ENCODE data around the gene EML1. TPM values are rescaled to one million over a fixed set of nuclear protein-coding genes. Genes with fewer than 3 reads are reported as not detected.

EML1 gene
- total and polyA plus RNA-seq, 10 donors, result 1.8 to 15.5 (median 6.0) TPM

DNA sequence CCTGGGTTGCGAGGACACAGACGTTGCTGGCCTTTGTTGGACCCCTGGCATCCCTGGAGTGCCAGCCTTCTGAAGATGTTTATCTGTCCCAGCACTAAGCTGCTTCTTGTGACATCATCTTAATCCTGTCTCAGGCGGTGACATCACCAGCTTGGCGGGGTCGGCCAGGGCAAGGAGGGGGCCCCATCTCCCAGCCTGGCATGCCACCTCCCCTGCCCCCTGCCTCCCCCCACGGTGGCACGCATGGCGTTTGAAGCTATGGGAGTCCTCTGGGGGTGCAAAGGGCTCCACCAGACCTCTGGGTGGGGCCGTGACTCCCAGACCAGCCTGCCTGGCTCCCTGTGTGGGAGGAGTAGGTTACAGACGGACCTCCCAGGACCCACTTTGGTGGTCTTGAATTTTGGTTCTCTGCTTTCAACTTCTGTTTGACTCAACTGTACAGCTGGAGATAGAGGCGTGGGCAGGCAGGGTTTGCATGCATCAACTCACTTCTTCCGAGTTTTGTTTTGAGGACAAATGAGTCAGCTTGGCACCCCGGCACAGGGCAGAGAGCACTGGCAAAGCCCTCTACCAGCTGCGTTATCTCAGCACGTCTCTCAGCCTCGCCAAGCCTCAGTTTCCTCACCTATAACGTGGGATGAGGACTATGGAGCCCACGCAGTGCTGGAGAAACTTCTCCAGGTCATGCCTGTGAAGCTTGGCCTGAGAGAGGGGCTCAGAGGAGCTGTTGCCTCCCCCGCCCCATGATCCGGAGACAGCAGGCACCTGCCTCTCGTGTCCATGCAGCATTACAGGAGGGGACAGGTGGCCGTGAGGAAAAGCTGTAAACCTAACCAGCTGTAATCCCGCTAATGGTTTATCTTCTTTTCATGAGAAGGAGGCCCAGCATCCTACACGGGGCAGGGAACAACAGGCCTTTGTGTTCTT is 38.8 kb upstream of the EML1 start:
- no peak overlapping the region for H3K4me3 ChIP-seq
- H3K27ac ChIP-seq, result no peak overlapping the region
- H3K36me3 ChIP-seq, result no peaks in the 10 kb centered on the region
- no peak for DNase-seq
- H3K9me3 ChIP-seq, result no peaks in the 10 kb centered on the region
- 79 to 88% (median 81%) methylated on average over 17 to 24 of the region's 24 CpGs for WGBS, 5 donors
- no peak for TF ChIP-seq CTCF (IDR thresholded peaks at IDR 0.05 in 8 of 11, conservative IDR thresholded peaks at IDR 0.05 in 3 of 11)
- no peak for TF ChIP-seq POLR2AphosphoS5 (IDR thresholded peaks at IDR 0.05)
- TF ChIP-seq POLR2A (IDR thresholded peaks at IDR 0.05), result no peak
- H3K27me3 ChIP-seq (replicated peaks in 1 of 7), result peaks cover 0 to 58% (median 0%) of the 10 kb centered on the region in 7 donors
- H3K4me1 ChIP-seq, result peaks cover 7 to 55% (median 29%) of the 10 kb centered on the region in 6 donors
- intact Hi-C loops (cut with DNase I; ENCODE audit: low total_unique reads), result no loop called here

DNA sequence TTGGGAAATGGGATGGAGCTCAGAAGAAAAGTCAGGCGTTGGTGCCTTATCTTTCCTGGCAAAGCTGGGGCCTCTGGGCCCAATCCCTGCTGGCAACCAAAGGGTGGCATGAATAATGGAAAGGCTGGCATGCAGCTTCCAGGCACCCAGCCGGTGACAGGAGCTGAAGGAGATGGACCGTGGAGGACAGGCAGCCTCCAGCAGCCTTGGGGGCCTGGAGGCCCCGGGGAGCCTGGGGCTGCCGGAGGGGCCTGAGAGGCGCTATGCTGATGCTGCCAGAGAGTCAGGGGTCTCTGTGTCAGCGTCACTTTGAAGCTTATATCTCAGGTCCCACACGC is 38.2 kb upstream of the EML1 start:
- Histone ChIP-seq H3K27me3 (replicated peaks in 1 of 7) (peaks cover 0 to 58% (median 0%) of the 10 kb centered on the region in 7 donors), H3K4me3 (no peak overlapping the region), H3K9me3 (no peaks in the 10 kb centered on the region), H3K4me1 (peaks cover 7 to 60% (median 31%) of the 10 kb centered on the region in 6 donors), H3K27ac (no peak overlapping the region), H3K36me3 (no peaks in the 10 kb centered on the region)
- WGBS, 5 donors, result 86 to 95% (median 91%) methylated on average over 6 to 8 of the region's 8 CpGs
- DNase-seq, result no peak
- TF ChIP-seq POLR2AphosphoS5 (IDR thresholded peaks at IDR 0.05) (no peak), POLR2A (IDR thresholded peaks at IDR 0.05) (no peak), CTCF (IDR thresholded peaks at IDR 0.05 in 8 of 11, conservative IDR thresholded peaks at IDR 0.05 in 3 of 11) (no peak)
- intact Hi-C loops (cut with DNase I; ENCODE audit: low total_unique reads), result no loop called here

DNA sequence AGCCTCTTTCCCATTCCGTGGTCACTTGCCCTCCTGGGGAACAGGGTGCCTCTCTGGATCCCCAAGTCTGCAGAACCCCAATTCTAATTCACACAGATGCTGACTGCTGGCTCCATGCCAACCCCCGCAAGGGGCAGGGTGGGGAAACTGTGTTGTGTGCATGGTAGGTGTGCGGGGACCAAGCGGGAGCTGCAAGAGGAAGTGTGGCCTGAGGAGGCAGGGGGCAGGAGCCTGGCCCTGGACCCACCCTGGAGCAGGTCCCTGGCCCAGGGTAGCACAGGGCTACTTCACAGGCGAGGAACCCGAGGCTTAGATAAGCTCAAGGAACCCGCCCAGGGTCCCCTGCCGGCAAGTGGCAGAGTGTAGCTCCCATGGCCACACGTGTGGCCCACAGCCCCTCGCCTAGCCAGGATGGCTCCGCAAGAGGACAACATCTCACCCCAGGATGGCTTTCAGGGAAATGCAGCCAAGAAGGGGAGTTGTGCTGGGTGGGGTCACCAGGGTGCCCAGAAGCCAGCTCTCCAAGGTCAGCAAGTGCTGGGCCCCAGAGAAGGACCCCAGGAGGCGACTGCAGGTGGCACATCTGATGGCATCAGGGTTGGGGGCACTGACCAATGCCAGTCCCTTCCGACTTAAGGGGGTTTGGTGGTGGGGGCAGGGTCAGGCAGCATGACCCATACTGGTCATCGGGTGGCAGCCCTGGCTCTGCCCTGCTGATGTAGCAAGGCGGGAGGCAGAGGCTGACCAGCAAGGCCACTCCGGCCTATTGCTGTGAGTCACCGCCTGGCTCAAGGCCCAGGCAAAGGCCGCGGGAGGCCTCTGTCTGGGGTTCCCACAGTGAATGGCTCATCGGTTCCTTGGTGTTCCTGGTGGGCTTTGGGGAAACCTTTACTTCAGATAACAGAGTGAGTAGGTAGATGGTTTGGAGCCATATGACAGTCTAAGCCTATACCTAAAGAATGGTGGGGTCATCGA is 37.3 kb upstream of the EML1 start:
- WGBS, 5 donors, result 50 to 71% (median 61%) methylated on average over 12 to 21 of the region's 21 CpGs
- TF ChIP-seq POLR2A (IDR thresholded peaks at IDR 0.05), result no peak
- peak; percentile 60 to 73 (median 60) for TF ChIP-seq POLR2AphosphoS5 (IDR thresholded peaks at IDR 0.05)
- no peak for TF ChIP-seq CTCF (IDR thresholded peaks at IDR 0.05 in 8 of 11, conservative IDR thresholded peaks at IDR 0.05 in 3 of 11)
- Histone ChIP-seq H3K4me1 (peaks cover 7 to 62% (median 31%) of the 10 kb centered on the region in 6 donors), H3K27ac (peak overlapping the region in 4 of 8 donors; percentile 13 to 50 (median 34)), H3K4me3 (no peak overlapping the region), H3K36me3 (no peaks in the 10 kb centered on the region), H3K27me3 (replicated peaks in 1 of 7) (peaks cover 0 to 54% (median 0%) of the 10 kb centered on the region in 7 donors), H3K9me3 (no peaks in the 10 kb centered on the region)
- DNase-seq, result peak; percentile 84
- intact Hi-C loops (cut with DNase I; ENCODE audit: low total_unique reads), result no loop called here

Measured in spleen (tissue), 11 donors.